MCF 10A (cell line): ENCODE measurements around the gene SSBP3. TPM values are rescaled to one million over a fixed set of nuclear protein-coding genes. Genes with fewer than 3 reads are reported as not detected.

Source experiments
- BruUV-seq: library from RNA; stranded (reverse); fragments of 400-500 nt; replicated peaks from 2 replicates; lab custom pipeline; 2021; lab: Mats Ljungman, UMichigan
- CTCF ChIA-PET: fragments of 300-600 bp; sonication (Branson Sonifier 250); formaldehyde crosslinking; extraction: SDS; loops from one replicate; lab custom pipeline; 2021; ENCODE audit warnings: antibody characterized with exemption, inconsistent platforms; lab: Yijun Ruan, JAX
- POLR2A ChIA-PET: fragments of 300-600, 350-650 bp; sonication (Branson Sonifier 250); formaldehyde crosslinking; extraction: SDS; loops from one replicate; lab custom pipeline; 2020; ENCODE audit warnings: antibody characterized with exemption, inconsistent platforms; lab: Yijun Ruan, JAX
- DNase-seq: peaks from one replicate; pipeline ENCODE4 v3.0.0-alpha.2; 2018; ENCODE audit not compliant: unreplicated experiment
- H3K27ac Mint-ChIP-seq: one replicate; pipeline ENCODE4 v1.8.0; 2022; ENCODE audit warnings: mild to moderate bottlenecking, low read depth, mixed read lengths; ENCODE audit not compliant: unreplicated experiment
- H3K27me3 Mint-ChIP-seq: one replicate; pipeline ENCODE4 v1.8.0; 2022; ENCODE audit warnings: mixed read lengths; ENCODE audit not compliant: insufficient read depth, unreplicated experiment
- H3K36me3 Mint-ChIP-seq: one replicate; pipeline ENCODE4 v1.8.0; 2022; ENCODE audit warnings: mild to moderate bottlenecking, moderate library complexity, mixed read lengths; ENCODE audit not compliant: insufficient read depth, unreplicated experiment
- H3K4me1 Mint-ChIP-seq: one replicate; pipeline ENCODE4 v1.8.0; 2022; ENCODE audit warnings: mixed read lengths; ENCODE audit not compliant: insufficient read depth, unreplicated experiment
- H3K4me3 Mint-ChIP-seq: one replicate; pipeline ENCODE4 v1.8.0; 2022; ENCODE audit warnings: mild to moderate bottlenecking, moderate library complexity, mixed read lengths; ENCODE audit not compliant: unreplicated experiment
- H3K9me3 Mint-ChIP-seq: one replicate; pipeline ENCODE4 v1.8.0; 2022; ENCODE audit warnings: mixed read lengths; ENCODE audit not compliant: unreplicated experiment
- intact Hi-C: fragments of 100-400 bp; cut with micrococcal nuclease; formaldehyde crosslinking; loops from 2 replicates; pipeline ENCODE4 v1.14.1; 2022
- total RNA-seq: library from RNA; stranded (reverse); gene quantifications from 2 replicates; pipeline ENCODE4 v1.2.3, GENCODE V29; 2022
- TF ChIP-seq, protein P1 (sequence below): fragments of 200-600 bp; IDR thresholded peaks from one replicate; pipeline ENCODE4 v1.8.0; 2022; ENCODE audit warnings: antibody characterized with exemption, mild to moderate bottlenecking; ENCODE audit not compliant: unreplicated experiment

The SSBP3 gene
- total RNA-seq, 1 experiment from 2014 or later: 8.6 TPM

DNA sequence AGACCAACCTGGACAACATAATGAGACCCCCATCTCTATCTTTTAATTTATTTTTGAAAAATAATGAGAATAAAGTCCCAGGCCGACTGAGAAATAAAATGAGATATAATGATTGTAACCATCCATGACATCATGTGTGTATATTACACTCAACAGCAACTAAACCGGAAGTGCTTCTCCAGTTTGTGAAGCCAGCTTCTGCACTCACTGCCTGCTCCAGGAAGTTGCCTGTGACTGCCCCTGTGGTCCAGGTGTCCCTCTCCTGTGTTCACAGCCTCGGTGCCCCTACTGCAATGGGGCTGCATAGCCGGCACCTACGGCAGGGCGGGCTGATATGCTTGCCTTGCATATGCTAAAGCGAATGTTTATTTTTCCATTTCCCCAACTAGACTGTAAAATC, 68.3 kb downstream of the SSBP3 start:
- POLR2A ChIA-PET: no interaction called here
- H3K4me1 Mint-ChIP-seq: peaks cover 8% of the 10 kb centered on the region
- CTCF ChIA-PET: no interaction called here
- H3K9me3 Mint-ChIP-seq: no peaks in the 10 kb centered on the region
- H3K27me3 Mint-ChIP-seq: no peaks in the 10 kb centered on the region
- no peak overlapping the region for H3K4me3 Mint-ChIP-seq
- no TSS peak for BruUV-seq
- H3K36me3 Mint-ChIP-seq: peaks cover 9% of the 10 kb centered on the region
- TF ChIP-seq, protein P1, sequence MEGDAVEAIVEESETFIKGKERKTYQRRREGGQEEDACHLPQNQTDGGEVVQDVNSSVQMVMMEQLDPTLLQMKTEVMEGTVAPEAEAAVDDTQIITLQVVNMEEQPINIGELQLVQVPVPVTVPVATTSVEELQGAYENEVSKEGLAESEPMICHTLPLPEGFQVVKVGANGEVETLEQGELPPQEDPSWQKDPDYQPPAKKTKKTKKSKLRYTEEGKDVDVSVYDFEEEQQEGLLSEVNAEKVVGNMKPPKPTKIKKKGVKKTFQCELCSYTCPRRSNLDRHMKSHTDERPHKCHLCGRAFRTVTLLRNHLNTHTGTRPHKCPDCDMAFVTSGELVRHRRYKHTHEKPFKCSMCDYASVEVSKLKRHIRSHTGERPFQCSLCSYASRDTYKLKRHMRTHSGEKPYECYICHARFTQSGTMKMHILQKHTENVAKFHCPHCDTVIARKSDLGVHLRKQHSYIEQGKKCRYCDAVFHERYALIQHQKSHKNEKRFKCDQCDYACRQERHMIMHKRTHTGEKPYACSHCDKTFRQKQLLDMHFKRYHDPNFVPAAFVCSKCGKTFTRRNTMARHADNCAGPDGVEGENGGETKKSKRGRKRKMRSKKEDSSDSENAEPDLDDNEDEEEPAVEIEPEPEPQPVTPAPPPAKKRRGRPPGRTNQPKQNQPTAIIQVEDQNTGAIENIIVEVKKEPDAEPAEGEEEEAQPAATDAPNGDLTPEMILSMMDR: no peak
- DNase-seq: no peak
- intact Hi-C loops: no loop called here
- H3K27ac Mint-ChIP-seq: no peak overlapping the region

DNA sequence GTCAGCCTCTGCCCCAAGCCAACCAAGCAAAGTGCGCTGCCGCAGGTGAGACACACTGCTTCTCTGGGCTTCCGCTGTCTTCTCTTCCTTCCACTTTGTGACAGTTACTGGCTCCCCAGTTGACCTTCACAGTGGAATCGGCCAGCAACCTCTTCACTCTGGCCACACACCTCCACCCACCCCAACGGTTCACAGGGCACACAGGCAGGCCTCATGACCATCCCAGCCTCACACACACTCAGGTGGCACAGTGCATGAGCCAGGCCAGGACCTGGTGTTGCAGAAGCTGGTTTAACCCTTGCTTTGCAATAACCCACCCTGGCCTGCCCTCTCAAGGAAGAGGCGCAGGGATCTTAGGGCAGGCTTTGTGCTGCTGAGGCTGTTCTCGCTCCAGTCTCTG, 69.2 kb downstream of the SSBP3 start:
- DNase-seq: no peak
- ChIA-PET CTCF (no interaction called here), POLR2A (no interaction called here)
- Mint-ChIP-seq H3K27ac (no peak overlapping the region), H3K4me3 (no peak overlapping the region), H3K4me1 (peaks cover 8% of the 10 kb centered on the region), H3K27me3 (no peaks in the 10 kb centered on the region), H3K9me3 (no peaks in the 10 kb centered on the region), H3K36me3 (peaks cover 9% of the 10 kb centered on the region)
- TF ChIP-seq, protein P1: no peak
- intact Hi-C loops: no loop called here
- no TSS peak for BruUV-seq

DNA sequence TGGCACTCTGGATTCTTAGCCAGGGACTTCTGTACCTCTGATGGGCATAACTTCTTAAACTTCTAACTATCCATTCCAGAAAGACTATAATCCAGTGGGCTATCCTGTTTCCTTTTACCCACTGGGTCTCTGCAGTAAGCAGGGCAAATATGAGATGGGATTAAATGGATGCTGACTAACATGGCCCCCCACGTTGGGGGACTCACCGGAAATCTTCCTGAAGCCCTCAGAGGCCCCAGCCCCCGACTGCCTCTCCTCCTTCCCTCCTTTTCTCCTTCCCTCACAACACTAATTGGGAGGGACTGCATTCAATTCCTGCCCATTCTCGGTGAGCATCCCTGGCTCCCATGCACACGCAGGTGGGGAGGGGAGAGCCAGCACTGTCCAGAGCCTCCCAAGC, 70.1 kb downstream of the SSBP3 start:
- H3K4me1 Mint-ChIP-seq: peaks cover 8% of the 10 kb centered on the region
- no peak overlapping the region for H3K27ac Mint-ChIP-seq
- TF ChIP-seq, protein P1: no peak
- CTCF ChIA-PET: no interaction called here
- intact Hi-C loops: no loop called here
- peaks cover 9% of the 10 kb centered on the region for H3K36me3 Mint-ChIP-seq
- no peak for DNase-seq
- no TSS peak for BruUV-seq
- no peaks in the 10 kb centered on the region for H3K9me3 Mint-ChIP-seq
- H3K27me3 Mint-ChIP-seq: no peaks in the 10 kb centered on the region
- no peak overlapping the region for H3K4me3 Mint-ChIP-seq
- POLR2A ChIA-PET: interaction anchor here (0.7 kb wide), 1 partner anchor 246 kb away, joined by 3 read pairs; no protein-coding TSS in a partner anchor

DNA sequence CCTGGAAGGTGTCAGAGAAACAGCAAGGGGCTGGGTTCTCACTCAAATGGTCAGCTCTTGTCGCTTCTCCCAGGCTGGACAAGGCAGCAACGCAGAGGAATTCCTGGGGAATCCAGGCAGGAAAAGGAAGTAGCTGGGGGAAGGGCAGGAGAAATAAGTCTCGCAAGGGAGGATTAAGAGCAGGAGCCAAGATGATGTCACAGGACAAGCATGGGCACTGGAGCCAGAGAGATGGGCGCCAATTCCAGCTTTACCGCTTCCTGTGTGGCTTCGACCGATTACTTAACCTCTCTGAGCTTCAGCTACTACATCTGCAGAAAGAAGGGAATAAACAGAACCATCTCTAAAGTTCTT, 70.5 kb downstream of the SSBP3 start:
- POLR2A ChIA-PET: interaction anchor here (0.7 kb wide), 1 partner anchor 246 kb away, joined by 3 read pairs; no protein-coding TSS in a partner anchor
- TF ChIP-seq, protein P1: no peak
- peaks cover 9% of the 10 kb centered on the region for H3K36me3 Mint-ChIP-seq
- intact Hi-C loops: no loop called here
- BruUV-seq: no TSS peak
- CTCF ChIA-PET: no interaction called here
- H3K27me3 Mint-ChIP-seq: no peaks in the 10 kb centered on the region
- H3K27ac Mint-ChIP-seq: peak overlapping the region; percentile 51
- peaks cover 8% of the 10 kb centered on the region for H3K4me1 Mint-ChIP-seq
- no peaks in the 10 kb centered on the region for H3K9me3 Mint-ChIP-seq
- peak; percentile 87 for DNase-seq
- H3K4me3 Mint-ChIP-seq: no peak overlapping the region
